ENCODE measurements around the gene VHLL. TPM values are rescaled to one million over a fixed set of nuclear protein-coding genes. Genes with fewer than 3 reads are reported as not detected.

Gene VHLL
- total and polyA plus RNA-seq, 10 of the 15 experiments (the other 5 are each of a cell fraction or from before 2014, with no cell fraction given): 0.23 TPM; not detected in 9

- TF ChIP-seq SMAD1 (IDR thresholded peaks at IDR 0.05; ENCODE audit: low read depth, partially characterized antibody) (no peak), MXI1 (IDR thresholded peaks at IDR 0.05; ENCODE audit: low read depth, low read length) (peak; percentile 100), NBN (IDR thresholded peaks at IDR 0.05) (0 out of 2 replicates have a peak, but pooled peaks have one; percentile 13), GABPA (IDR thresholded peaks at IDR 0.05; ENCODE audit: low read depth) (no peak), LARP7 (IDR thresholded peaks at IDR 0.05) (0 out of 2 replicates have a peak, but pooled peaks have one; percentile 17), TBL1XR1 (IDR thresholded peaks at IDR 0.05; ENCODE audit: low read depth, low read length) (0 out of 2 replicates have a peak, but pooled peaks have one; percentile 47), ZNF207 (IDR thresholded peaks at IDR 0.05; ENCODE audit: borderline replicate concordance) (no peak), EP300 (IDR thresholded peaks at IDR 0.05; ENCODE audit: borderline replicate concordance in 1 of 2, control insufficient read depth in 1 of 2, low read depth in 2 of 2, low read length in 2 of 2) (no peak), BCL11A (IDR thresholded peaks at IDR 0.05; ENCODE audit: low read depth, low read length) (no peak), BACH1 (IDR thresholded peaks at IDR 0.05; ENCODE audit: borderline replicate concordance) (no peak), PAX5 (IDR thresholded peaks at IDR 0.05; ENCODE audit: borderline replicate concordance, low read depth, low read length) (no peak), BRCA1 (IDR thresholded peaks at IDR 0.05; ENCODE audit: low read depth, low read length) (no peak), ELK1 (IDR thresholded peaks at IDR 0.05; ENCODE audit: low read depth, low read length) (no peak), ZBTB40 (IDR thresholded peaks at IDR 0.05; ENCODE audit: borderline replicate concordance) (no peak), E4F1 (IDR thresholded peaks at IDR 0.05; ENCODE audit: borderline replicate concordance, partially characterized antibody) (no peak), RFX5 (IDR thresholded peaks at IDR 0.05; ENCODE audit: low read depth, low read length) (no peak), FOS (IDR thresholded peaks at IDR 0.05; ENCODE audit: borderline replicate concordance, extremely low read depth, insufficient read length) (no peak), NFYA (IDR thresholded peaks at IDR 0.05; ENCODE audit: borderline replicate concordance, low read depth, low read length) (no peak), NFYB (IDR thresholded peaks at IDR 0.05; ENCODE audit: insufficient read depth, low read depth, low read length) (no peak), YY1 (IDR thresholded peaks at IDR 0.05; ENCODE audit: low read depth, low read length) (no peak), RCOR1 (conservative IDR thresholded peaks at IDR 0.05; ENCODE audit: low read depth, low read length) (no peak), MYB (IDR thresholded peaks at IDR 0.05; ENCODE audit: borderline replicate concordance, low read depth, low read length) (no peak), ATF7 (IDR thresholded peaks at IDR 0.05; ENCODE audit: low read depth) (peak; percentile 82), RUNX3 (IDR thresholded peaks at IDR 0.05; ENCODE audit: low read length) (peak; percentile 51; the same call in 1 of the 2 replicates), SMC3 (IDR thresholded peaks at IDR 0.05; ENCODE audit: borderline replicate concordance, low read length) (no peak)
These were observed 17.8 kb downstream of the VHLL start (continued) for GRCh38 chr1:156281281-156281680.

Measured in GM12878 (cell line).